GM23338 (cell line): Measurements from ENCODE around the gene ADRB2. TPM values are rescaled to one million over a fixed set of nuclear protein-coding genes. Genes with fewer than 3 reads are reported as not detected.

Source experiments
- ATAC-seq: fragments of 200-7000 bp; cut with Tn5 transposase; 3 replicates; pipeline ENCODE4 v1.9.1; 2020
- DNase-seq: peaks from one replicate; pipeline ENCODE4 v3.0.0-alpha.2; 2015; ENCODE audit warnings: low spot score
- H2AFZ ChIP-seq: fragments of 200-600 bp; sonication (generic); 2 replicates; pipeline ENCODE4 v1.8.0; 2016; ENCODE audit warnings: antibody characterized with exemption, mild to moderate bottlenecking, moderate library complexity
- H3F3A ChIP-seq: fragments of 200-600 bp; sonication (generic); replicated peaks from 2 replicates; pipeline ENCODE4 v1.8.0; 2017; ENCODE audit warnings: antibody characterized with exemption, mixed run types, low read depth
- H3K27ac ChIP-seq: fragments of 200-600 bp; sonication (generic); 2 replicates; pipeline ENCODE4 v1.6.1; 2016; ENCODE audit warnings: low read depth
- H3K27me3 ChIP-seq: fragments of 200-600 bp; sonication (generic); 2 replicates; pipeline ENCODE4 v1.8.0; 2016; ENCODE audit warnings: mild to moderate bottlenecking, mixed run types, moderate library complexity; ENCODE audit not compliant: insufficient read depth
- H3K36me3 ChIP-seq: fragments of 200-600 bp; sonication (generic); 2 replicates; pipeline ENCODE4 v1.8.0; 2016; ENCODE audit warnings: mild to moderate bottlenecking; ENCODE audit not compliant: insufficient read depth
- H3K4me1 ChIP-seq: fragments of 200-600 bp; sonication (generic); 2 replicates; pipeline ENCODE4 v1.8.0; 2016; ENCODE audit warnings: mild to moderate bottlenecking, moderate library complexity; ENCODE audit not compliant: insufficient read depth
- H3K4me2 ChIP-seq: fragments of 200-600 bp; sonication (generic); 2 replicates; pipeline ENCODE4 v1.7.1; 2017; ENCODE audit warnings: mixed run types
- H3K4me3 ChIP-seq: fragments of 200-600 bp; sonication (generic); 2 replicates; pipeline ENCODE4 v1.6.1; 2016; ENCODE audit warnings: mixed run types
- H3K79me2 ChIP-seq: fragments of 200-600 bp; sonication (generic); replicated peaks from 2 replicates; pipeline ENCODE4 v1.8.0; 2017; ENCODE audit warnings: mild to moderate bottlenecking; ENCODE audit not compliant: insufficient read depth
- H3K9me2 ChIP-seq: fragments of 200-600 bp; sonication (generic); 2 replicates; pipeline ENCODE4 v1.8.0; 2017; ENCODE audit not compliant: insufficient read depth
- H4K20me1 ChIP-seq: fragments of 200-600 bp; sonication (generic); replicated peaks from 2 replicates; pipeline ENCODE4 v1.8.0; 2017; ENCODE audit warnings: mild to moderate bottlenecking; ENCODE audit not compliant: insufficient read depth
- H3K27ac Mint-ChIP-seq: 2 replicates; pipeline ENCODE4 v1.8.0; 2020; ENCODE audit warnings: inconsistent platforms, mild to moderate bottlenecking, moderate library complexity, mixed read lengths
- H3K27me3 Mint-ChIP-seq: 3 replicates; pipeline ENCODE4 v1.8.0; 2022; ENCODE audit warnings: low read depth, mild to moderate bottlenecking, moderate library complexity, mixed read lengths, inconsistent platforms; ENCODE audit not compliant: insufficient read depth, poor library complexity
- H3K36me3 Mint-ChIP-seq: 3 replicates; pipeline ENCODE4 v1.8.0; 2021; ENCODE audit warnings: low read depth, mild to moderate bottlenecking, inconsistent platforms, moderate library complexity, mixed read lengths
- H3K4me1 Mint-ChIP-seq: 3 replicates; pipeline ENCODE4 v1.8.0; 2020; ENCODE audit warnings: mild to moderate bottlenecking, inconsistent platforms, mixed read lengths
- H3K4me3 Mint-ChIP-seq: 3 replicates; pipeline ENCODE4 v1.8.0; 2021; ENCODE audit warnings: moderate library complexity, mild to moderate bottlenecking, inconsistent platforms, mixed read lengths
- H3K9me3 Mint-ChIP-seq: 3 replicates; pipeline ENCODE4 v1.8.0; 2020; ENCODE audit warnings: moderate library complexity, mild to moderate bottlenecking, inconsistent platforms, mixed read lengths
- CREB1 ChIP-seq: fragments of 250-450 bp; sonication (Bioruptor Pico); IDR thresholded peaks from 2 replicates; pipeline ENCODE4 v1.5.0; 2020; ENCODE audit warnings: low read depth, mild to moderate bottlenecking, moderate library complexity
- EZH2 ChIP-seq: fragments of 200-600 bp; sonication (generic); IDR thresholded peaks from one replicate; pipeline ENCODE4 v1.8.0; 2017; ENCODE audit warnings: antibody characterized with exemption, mild to moderate bottlenecking, low read depth; ENCODE audit not compliant: unreplicated experiment
- EZH2phosphoT487 ChIP-seq: fragments of 200-600 bp; sonication (generic); IDR thresholded peaks from one replicate; pipeline ENCODE4 v1.8.1; 2018; ENCODE audit warnings: antibody characterized with exemption; ENCODE audit not compliant: unreplicated experiment
- JUNB ChIP-seq: IDR thresholded peaks from one replicate; pipeline ENCODE4 v1.6.1; 2016; ENCODE audit warnings: antibody characterized with exemption; ENCODE audit not compliant: unreplicated experiment
- NANOG ChIP-seq: IDR thresholded peaks from 2 replicates; pipeline ENCODE4 v1.6.1; 2016; ENCODE audit warnings: antibody characterized with exemption, borderline replicate concordance
- POLR2AphosphoS5 ChIP-seq: IDR thresholded peaks from 2 replicates; pipeline ENCODE4 v1.6.1; 2016; ENCODE audit warnings: antibody characterized with exemption, low read depth
- STAT1 ChIP-seq: IDR thresholded peaks from one replicate; pipeline ENCODE4 v1.6.1; 2016; ENCODE audit warnings: antibody characterized with exemption; ENCODE audit not compliant: unreplicated experiment
- ZNF114 ChIP-seq: fragments of 250-450 bp; sonication (Bioruptor Pico); IDR thresholded peaks from 2 replicates; pipeline ENCODE4 v1.5.0; 2020; ENCODE audit warnings: mild to moderate bottlenecking, moderate library complexity
- ZNF331 ChIP-seq: fragments of 250-450 bp; sonication (Bioruptor Pico); IDR thresholded peaks from 2 replicates; pipeline ENCODE4 v1.5.0; 2020; ENCODE audit warnings: low read depth, mild to moderate bottlenecking, moderate library complexity
- polyA plus RNA-seq: library from polyadenylated mRNA; unstranded; fragments of >200 nt; fragmentation: Nextera tagmentation; extraction: Ambion mirVana; gene quantifications from 2 replicates; pipeline ENCODE4 v1.2.1, GENCODE V29; 2016
- total RNA-seq: library from RNA; depleted of rRNA; stranded (reverse); fragments of >200 nt; shearing (Covaris generic); gene quantifications from 2 replicates; pipeline ENCODE4 v1.2.3, GENCODE V29; 2014
- TF ChIP-seq, protein P1 (sequence below), 2 experiments: fragments of 200-600 bp in 1 of 2; sonication (generic) in 1 of 2; conservative IDR thresholded peaks; 2 replicates each; pipeline versions ENCODE4 v1.5.1 to v1.6.1; 2016 to 2017; ENCODE audit warnings: antibody characterized with exemption in 2 of 2, low read depth in 2 of 2, mild to moderate bottlenecking in 2 of 2, moderate library complexity in 1 of 2
- TF ChIP-seq, protein P2 (sequence below): fragments of 250-450 bp; sonication (Bioruptor Pico); IDR thresholded peaks from 2 replicates; pipeline ENCODE4 v1.5.0; 2020; ENCODE audit warnings: mild to moderate bottlenecking, moderate library complexity
- TF ChIP-seq, protein P3 (sequence below): IDR thresholded peaks from one replicate; pipeline ENCODE4 v1.6.1; 2018; ENCODE audit warnings: antibody characterized with exemption; ENCODE audit not compliant: unreplicated experiment
- TF ChIP-seq, protein P4 (sequence below): IDR thresholded peaks from 2 replicates; pipeline ENCODE4 v1.6.1; 2016; ENCODE audit warnings: antibody characterized with exemption

ADRB2 gene
- total and polyA plus RNA-seq, 2 experiments from 2014 or later: 0.44 to 1.3 TPM

DNA sequence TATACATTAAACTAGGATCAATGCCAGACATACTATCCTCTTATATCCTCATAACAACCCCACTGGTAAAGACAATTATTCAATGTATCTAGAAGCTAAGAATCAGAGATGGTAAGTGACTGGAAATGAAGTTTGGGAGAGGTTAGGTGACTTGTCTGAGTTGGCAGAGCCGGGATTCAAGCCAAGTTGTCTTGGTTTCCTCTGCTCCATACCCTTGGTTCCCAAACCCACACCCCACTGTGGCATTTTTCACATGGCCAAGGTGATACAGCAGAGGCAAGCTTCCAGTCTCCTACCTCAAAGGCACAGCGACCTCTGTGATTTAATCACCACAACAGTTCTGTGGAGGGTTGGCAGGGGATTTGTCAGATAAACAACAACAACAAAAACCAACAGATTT is 34.7 kb upstream of the ADRB2 start:
- Histone ChIP-seq H3K27me3 (no peaks in the 10 kb centered on the region), H3K9me2 (no peaks in the 10 kb centered on the region), H3K4me1 (no peaks in the 10 kb centered on the region), H4K20me1 (no peaks in the 10 kb centered on the region), H3K4me3 (no peak overlapping the region), H3K27ac (no peak overlapping the region), H3K4me2 (no peak overlapping the region), H3K79me2 (no peaks in the 10 kb centered on the region), H2AFZ (no peak overlapping the region), H3F3A (no peaks in the 10 kb centered on the region), H3K36me3 (no peaks in the 10 kb centered on the region)
- ATAC-seq (no peak), DNase-seq (no peak)
- H3K27ac Mint-ChIP-seq: no peak overlapping the region
- H3K9me3 Mint-ChIP-seq: no peaks in the 10 kb centered on the region
- peaks cover 2% of the 10 kb centered on the region for H3K27me3 Mint-ChIP-seq
- H3K4me3 Mint-ChIP-seq: no peak overlapping the region
- no peaks in the 10 kb centered on the region for H3K4me1 Mint-ChIP-seq
- TF ChIP-seq, protein P1, sequence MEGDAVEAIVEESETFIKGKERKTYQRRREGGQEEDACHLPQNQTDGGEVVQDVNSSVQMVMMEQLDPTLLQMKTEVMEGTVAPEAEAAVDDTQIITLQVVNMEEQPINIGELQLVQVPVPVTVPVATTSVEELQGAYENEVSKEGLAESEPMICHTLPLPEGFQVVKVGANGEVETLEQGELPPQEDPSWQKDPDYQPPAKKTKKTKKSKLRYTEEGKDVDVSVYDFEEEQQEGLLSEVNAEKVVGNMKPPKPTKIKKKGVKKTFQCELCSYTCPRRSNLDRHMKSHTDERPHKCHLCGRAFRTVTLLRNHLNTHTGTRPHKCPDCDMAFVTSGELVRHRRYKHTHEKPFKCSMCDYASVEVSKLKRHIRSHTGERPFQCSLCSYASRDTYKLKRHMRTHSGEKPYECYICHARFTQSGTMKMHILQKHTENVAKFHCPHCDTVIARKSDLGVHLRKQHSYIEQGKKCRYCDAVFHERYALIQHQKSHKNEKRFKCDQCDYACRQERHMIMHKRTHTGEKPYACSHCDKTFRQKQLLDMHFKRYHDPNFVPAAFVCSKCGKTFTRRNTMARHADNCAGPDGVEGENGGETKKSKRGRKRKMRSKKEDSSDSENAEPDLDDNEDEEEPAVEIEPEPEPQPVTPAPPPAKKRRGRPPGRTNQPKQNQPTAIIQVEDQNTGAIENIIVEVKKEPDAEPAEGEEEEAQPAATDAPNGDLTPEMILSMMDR (conservative IDR thresholded peaks at IDR 0.05; ENCODE audit: low read depth in 2 of 2): no peak
- no peak for TF ChIP-seq POLR2AphosphoS5
- no peak for TF ChIP-seq EZH2phosphoT487
- TF ChIP-seq, protein P2, sequence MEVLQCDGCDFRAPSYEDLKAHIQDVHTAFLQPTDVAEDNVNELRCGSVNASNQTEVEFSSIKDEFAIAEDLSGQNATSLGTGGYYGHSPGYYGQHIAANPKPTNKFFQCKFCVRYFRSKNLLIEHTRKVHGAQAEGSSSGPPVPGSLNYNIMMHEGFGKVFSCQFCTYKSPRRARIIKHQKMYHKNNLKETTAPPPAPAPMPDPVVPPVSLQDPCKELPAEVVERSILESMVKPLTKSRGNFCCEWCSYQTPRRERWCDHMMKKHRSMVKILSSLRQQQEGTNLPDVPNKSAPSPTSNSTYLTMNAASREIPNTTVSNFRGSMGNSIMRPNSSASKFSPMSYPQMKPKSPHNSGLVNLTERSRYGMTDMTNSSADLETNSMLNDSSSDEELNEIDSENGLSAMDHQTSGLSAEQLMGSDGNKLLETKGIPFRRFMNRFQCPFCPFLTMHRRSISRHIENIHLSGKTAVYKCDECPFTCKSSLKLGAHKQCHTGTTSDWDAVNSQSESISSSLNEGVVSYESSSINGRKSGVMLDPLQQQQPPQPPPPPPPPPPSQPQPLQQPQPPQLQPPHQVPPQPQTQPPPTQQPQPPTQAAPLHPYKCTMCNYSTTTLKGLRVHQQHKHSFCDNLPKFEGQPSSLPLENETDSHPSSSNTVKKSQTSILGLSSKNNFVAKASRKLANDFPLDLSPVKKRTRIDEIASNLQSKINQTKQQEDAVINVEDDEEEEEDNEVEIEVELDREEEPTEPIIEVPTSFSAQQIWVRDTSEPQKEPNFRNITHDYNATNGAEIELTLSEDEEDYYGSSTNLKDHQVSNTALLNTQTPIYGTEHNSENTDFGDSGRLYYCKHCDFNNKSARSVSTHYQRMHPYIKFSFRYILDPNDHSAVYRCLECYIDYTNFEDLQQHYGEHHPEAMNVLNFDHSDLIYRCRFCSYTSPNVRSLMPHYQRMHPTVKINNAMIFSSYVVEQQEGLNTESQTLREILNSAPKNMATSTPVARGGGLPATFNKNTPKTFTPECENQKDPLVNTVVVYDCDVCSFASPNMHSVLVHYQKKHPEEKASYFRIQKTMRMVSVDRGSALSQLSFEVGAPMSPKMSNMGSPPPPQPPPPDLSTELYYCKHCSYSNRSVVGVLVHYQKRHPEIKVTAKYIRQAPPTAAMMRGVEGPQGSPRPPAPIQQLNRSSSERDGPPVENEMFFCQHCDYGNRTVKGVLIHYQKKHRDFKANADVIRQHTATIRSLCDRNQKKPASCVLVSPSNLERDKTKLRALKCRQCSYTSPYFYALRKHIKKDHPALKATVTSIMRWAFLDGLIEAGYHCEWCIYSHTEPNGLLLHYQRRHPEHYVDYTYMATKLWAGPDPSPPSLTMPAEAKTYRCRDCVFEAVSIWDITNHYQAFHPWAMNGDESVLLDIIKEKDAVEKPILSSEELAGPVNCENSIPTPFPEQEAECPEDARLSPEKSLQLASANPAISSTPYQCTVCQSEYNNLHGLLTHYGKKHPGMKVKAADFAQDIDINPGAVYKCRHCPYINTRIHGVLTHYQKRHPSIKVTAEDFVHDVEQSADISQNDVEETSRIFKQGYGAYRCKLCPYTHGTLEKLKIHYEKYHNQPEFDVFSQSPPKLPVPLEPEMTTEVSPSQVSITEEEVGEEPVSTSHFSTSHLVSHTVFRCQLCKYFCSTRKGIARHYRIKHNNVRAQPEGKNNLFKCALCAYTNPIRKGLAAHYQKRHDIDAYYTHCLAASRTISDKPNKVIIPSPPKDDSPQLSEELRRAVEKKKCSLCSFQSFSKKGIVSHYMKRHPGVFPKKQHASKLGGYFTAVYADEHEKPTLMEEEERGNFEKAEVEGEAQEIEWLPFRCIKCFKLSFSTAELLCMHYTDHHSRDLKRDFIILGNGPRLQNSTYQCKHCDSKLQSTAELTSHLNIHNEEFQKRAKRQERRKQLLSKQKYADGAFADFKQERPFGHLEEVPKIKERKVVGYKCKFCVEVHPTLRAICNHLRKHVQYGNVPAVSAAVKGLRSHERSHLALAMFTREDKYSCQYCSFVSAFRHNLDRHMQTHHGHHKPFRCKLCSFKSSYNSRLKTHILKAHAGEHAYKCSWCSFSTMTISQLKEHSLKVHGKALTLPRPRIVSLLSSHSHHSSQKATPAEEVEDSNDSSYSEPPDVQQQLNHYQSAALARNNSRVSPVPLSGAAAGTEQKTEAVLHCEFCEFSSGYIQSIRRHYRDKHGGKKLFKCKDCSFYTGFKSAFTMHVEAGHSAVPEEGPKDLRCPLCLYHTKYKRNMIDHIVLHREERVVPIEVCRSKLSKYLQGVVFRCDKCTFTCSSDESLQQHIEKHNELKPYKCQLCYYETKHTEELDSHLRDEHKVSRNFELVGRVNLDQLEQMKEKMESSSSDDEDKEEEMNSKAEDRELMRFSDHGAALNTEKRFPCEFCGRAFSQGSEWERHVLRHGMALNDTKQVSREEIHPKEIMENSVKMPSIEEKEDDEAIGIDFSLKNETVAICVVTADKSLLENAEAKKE: no peak
- TF ChIP-seq NANOG: no peak
- TF ChIP-seq STAT1: no peak
- TF ChIP-seq JUNB: no peak
- TF ChIP-seq ZNF114 (CRISPR knock-in tag): no peak
- TF ChIP-seq, protein P3, sequence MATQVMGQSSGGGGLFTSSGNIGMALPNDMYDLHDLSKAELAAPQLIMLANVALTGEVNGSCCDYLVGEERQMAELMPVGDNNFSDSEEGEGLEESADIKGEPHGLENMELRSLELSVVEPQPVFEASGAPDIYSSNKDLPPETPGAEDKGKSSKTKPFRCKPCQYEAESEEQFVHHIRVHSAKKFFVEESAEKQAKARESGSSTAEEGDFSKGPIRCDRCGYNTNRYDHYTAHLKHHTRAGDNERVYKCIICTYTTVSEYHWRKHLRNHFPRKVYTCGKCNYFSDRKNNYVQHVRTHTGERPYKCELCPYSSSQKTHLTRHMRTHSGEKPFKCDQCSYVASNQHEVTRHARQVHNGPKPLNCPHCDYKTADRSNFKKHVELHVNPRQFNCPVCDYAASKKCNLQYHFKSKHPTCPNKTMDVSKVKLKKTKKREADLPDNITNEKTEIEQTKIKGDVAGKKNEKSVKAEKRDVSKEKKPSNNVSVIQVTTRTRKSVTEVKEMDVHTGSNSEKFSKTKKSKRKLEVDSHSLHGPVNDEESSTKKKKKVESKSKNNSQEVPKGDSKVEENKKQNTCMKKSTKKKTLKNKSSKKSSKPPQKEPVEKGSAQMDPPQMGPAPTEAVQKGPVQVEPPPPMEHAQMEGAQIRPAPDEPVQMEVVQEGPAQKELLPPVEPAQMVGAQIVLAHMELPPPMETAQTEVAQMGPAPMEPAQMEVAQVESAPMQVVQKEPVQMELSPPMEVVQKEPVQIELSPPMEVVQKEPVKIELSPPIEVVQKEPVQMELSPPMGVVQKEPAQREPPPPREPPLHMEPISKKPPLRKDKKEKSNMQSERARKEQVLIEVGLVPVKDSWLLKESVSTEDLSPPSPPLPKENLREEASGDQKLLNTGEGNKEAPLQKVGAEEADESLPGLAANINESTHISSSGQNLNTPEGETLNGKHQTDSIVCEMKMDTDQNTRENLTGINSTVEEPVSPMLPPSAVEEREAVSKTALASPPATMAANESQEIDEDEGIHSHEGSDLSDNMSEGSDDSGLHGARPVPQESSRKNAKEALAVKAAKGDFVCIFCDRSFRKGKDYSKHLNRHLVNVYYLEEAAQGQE: no peak
- TF ChIP-seq ZNF331 (CRISPR knock-in tag): no peak
- TF ChIP-seq EZH2: no peak
- TF ChIP-seq CREB1 (CRISPR knock-in tag): no peak
- TF ChIP-seq, protein P4, sequence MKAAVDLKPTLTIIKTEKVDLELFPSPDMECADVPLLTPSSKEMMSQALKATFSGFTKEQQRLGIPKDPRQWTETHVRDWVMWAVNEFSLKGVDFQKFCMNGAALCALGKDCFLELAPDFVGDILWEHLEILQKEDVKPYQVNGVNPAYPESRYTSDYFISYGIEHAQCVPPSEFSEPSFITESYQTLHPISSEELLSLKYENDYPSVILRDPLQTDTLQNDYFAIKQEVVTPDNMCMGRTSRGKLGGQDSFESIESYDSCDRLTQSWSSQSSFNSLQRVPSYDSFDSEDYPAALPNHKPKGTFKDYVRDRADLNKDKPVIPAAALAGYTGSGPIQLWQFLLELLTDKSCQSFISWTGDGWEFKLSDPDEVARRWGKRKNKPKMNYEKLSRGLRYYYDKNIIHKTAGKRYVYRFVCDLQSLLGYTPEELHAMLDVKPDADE: no peak
- no peaks in the 10 kb centered on the region for H3K36me3 Mint-ChIP-seq
